ENCODE results near the gene CD300LB.
"Not testable (repeated sequence)": the region's sequence is repeated elsewhere in the genome, so short reads cannot be mapped to it uniquely, and the experiment has no call there.

Gene CD300LB

DNA sequence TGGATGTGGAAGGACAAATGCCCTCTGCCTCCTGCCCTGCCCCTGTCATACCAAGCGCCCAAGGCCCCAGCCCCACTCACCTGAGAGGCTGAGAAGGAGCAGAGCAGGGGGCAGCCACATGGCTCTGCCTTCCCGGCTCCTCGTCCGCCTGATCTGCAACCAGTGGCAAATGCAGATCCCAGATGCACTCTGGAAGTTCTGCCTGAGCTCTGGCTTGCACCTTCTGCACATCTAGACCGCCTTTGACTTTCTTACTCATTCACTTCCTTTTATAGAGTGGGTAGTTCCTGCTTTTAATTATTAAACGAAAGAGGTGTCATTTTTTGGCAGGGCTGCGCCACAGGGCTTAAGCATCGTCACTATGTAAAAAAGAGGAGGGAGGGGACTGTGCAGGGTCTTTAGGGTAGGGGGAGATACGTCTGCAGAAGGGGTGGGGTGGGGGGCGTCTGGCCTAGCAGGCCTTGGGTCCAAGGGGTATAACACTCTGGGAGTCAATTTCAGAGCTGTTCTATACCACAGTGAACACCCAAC is at the start of gene CD300LB:
Gene CD300LB (minus strand): TSS at position 245 of the 531 bp plus-strand sequence. CDS start 125 bp downstream, at position 120.
- TF ChIP-seq, protein P1, sequence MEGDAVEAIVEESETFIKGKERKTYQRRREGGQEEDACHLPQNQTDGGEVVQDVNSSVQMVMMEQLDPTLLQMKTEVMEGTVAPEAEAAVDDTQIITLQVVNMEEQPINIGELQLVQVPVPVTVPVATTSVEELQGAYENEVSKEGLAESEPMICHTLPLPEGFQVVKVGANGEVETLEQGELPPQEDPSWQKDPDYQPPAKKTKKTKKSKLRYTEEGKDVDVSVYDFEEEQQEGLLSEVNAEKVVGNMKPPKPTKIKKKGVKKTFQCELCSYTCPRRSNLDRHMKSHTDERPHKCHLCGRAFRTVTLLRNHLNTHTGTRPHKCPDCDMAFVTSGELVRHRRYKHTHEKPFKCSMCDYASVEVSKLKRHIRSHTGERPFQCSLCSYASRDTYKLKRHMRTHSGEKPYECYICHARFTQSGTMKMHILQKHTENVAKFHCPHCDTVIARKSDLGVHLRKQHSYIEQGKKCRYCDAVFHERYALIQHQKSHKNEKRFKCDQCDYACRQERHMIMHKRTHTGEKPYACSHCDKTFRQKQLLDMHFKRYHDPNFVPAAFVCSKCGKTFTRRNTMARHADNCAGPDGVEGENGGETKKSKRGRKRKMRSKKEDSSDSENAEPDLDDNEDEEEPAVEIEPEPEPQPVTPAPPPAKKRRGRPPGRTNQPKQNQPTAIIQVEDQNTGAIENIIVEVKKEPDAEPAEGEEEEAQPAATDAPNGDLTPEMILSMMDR (IDR thresholded peaks at IDR 0.05; ENCODE audit: low read depth, low read length, missing control alignments) = no peak
- DNase-seq = no peak

DNA sequence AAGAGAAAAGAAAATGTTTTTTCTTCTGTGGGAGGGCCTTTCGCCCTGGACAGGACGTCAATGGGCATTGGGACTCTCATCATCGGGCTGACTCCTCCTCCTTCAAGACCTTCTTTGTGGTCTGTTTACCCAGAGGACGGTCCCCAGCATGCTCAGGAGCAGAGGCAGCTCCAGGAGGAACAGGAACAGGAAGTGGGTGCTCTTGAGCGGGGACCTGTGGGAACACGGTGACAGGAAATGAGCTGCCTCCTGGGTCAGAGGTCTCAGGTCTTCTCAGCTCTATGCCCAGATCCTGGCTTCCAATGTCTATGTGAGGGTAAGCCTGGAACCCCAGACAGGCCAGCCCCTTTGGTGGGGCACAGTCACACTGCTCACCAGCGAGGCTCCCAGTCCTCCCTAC is 48.6 kb upstream of the CD300LB start:
- H3K27me3 ChIP-seq (replicated peaks) = no peaks in the 10 kb centered on the region
- no peak overlapping the region for H3K4me3 ChIP-seq (ENCODE audit: low read depth, low read length)
- TF ChIP-seq, protein P1 (IDR thresholded peaks at IDR 0.05; ENCODE audit: low read depth, low read length, missing control alignments) = no peak
- H3K27ac ChIP-seq = no peak overlapping the region
- DNase-seq = no peak
- H3K36me3 ChIP-seq (replicated peaks) = no peaks in the 10 kb centered on the region
- in situ Hi-C loops (cut with HindIII; ENCODE audit: low pct_ligation_motif_present, low sequenced_read_pairs) = no loop called here

More for the DNA sequence above, at the start of gene CD300LB:
- H3K4me3 ChIP-seq (ENCODE audit: low read depth, low read length) = no peak within 1 kb of the TSS
- in situ Hi-C loops (cut with HindIII; ENCODE audit: low pct_ligation_motif_present, low sequenced_read_pairs) = no loop called here
- H3K36me3 ChIP-seq (replicated peaks) = no peaks in the 10 kb centered on the region
- H3K27me3 ChIP-seq (replicated peaks) = no peaks in the 10 kb centered on the region
- no peak within 1 kb of the TSS for H3K27ac ChIP-seq

DNA sequence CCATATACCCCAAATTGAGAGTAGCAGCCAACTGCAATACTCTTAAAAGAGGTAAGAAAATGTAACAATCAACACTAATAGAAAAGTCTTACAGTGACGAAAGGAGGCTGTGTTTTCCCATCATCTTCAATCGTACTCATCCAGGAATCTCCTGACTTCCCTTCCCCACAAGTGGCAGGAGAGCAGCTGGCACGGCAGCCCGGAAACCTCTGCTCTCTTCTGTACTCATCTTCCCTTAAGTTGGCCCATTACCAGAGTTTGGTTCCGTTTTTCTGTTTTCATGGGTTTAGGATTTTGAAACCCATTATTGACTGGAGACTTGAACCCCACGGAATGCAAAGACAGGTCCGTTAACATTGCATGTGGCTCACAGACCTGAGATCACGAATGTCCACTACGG is 47.7 kb upstream of the CD300LB start:
- in situ Hi-C loops (cut with HindIII; ENCODE audit: low pct_ligation_motif_present, low sequenced_read_pairs) = no loop called here
- DNase-seq = no peak
- Histone ChIP-seq H3K27ac (no peak overlapping the region), H3K36me3 (replicated peaks) (no peaks in the 10 kb centered on the region), H3K4me3 (ENCODE audit: low read depth, low read length) (no peak overlapping the region), H3K27me3 (replicated peaks) (no peaks in the 10 kb centered on the region)
- TF ChIP-seq, protein P1 (IDR thresholded peaks at IDR 0.05; ENCODE audit: low read depth, low read length, missing control alignments) = no peak

DNA sequence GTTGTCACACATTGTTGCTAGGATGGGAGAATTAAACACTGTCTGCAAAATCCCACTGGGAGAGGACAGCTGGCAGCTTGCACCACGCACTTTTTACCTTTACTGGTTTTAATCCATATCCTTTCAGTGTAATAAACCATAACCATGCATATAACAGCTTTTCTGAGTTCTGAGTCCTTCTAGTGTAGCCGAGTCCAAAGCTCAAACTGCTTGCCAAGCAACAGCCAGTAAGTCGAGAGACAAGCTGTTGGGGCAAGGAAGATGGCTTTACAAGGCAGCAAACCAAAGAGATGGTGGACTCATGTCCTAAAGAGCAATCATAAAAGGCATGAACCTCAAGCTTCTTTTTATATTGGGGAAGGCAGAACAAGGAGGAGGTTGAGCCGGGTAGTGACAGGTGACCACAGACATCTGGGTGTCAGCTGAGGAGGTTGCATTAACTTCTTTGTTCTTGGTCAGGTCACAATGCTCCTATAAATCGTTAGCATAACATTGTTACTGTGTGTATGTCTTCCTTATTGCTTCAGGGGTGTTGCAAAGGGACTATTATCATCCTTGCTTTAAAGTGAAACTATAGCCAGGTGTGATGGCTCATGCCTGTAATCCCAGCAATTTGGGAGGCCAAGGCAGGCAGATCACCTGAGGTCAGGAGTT is 43.3 kb upstream of the CD300LB start:
- Histone ChIP-seq H3K27me3 (replicated peaks) (no peaks in the 10 kb centered on the region), H3K4me3 (ENCODE audit: low read depth, low read length) (no peak overlapping the region), H3K36me3 (replicated peaks) (no peaks in the 10 kb centered on the region), H3K27ac (no peak overlapping the region)
- in situ Hi-C loops (cut with HindIII; ENCODE audit: low pct_ligation_motif_present, low sequenced_read_pairs) = no loop called here
- no peak for DNase-seq
- TF ChIP-seq, protein P1 (IDR thresholded peaks at IDR 0.05; ENCODE audit: low read depth, low read length, missing control alignments) = no peak

DNA sequence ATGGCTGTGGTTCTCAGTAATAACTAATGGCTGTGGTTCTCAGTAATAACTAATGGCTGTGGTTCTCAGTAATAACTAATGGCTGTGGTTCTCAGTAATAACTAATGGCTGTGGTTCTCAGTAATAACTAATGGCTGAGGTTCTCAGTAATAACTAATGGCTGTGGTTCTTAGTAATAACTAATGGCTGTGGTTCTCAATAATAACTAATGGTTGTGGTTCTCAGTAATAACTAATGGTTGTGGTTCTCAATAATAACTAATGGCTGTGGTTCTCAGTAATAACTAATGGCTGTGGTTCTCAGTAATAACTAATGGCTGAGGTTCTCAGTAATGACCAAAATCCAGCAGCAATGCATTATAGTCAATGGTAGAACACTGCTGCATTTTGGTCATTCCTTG is 42.4 kb upstream of the CD300LB start:
- in situ Hi-C loops (cut with HindIII; ENCODE audit: low pct_ligation_motif_present, low sequenced_read_pairs); DNase-seq: not testable (repeated sequence)

DNA sequence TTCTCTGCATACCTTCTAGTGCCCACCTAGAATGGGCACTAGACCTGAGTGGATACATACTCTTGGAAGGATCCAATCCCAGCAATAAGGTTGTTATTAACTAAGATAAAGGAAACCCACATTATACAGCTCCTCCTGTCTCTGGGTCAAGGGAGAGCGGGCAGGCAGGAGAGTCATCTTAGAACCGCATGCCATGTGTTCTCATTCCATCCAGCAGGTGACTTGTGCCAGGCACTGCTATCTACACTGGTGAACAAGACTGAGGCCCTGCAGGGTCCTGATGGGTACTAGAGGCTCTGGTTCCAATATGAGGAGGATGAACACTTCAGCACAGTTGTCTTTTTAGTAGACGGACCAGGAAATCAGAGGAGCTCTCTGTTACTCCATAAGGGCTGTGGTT is 41.9 kb upstream of the CD300LB start:
- no peak overlapping the region for H3K4me3 ChIP-seq (ENCODE audit: low read depth, low read length)

More for the DNA sequence above, 42.4 kb upstream of the CD300LB start:
- H3K36me3 ChIP-seq (replicated peaks); H3K27me3 ChIP-seq (replicated peaks); H3K27ac ChIP-seq; H3K4me3 ChIP-seq (ENCODE audit: low read depth, low read length): not testable (repeated sequence)

More for the DNA sequence above, 41.9 kb upstream of the CD300LB start:
- DNase-seq = no peak
- in situ Hi-C loops (cut with HindIII; ENCODE audit: low pct_ligation_motif_present, low sequenced_read_pairs) = no loop called here
- TF ChIP-seq, protein P1 (IDR thresholded peaks at IDR 0.05; ENCODE audit: low read depth, low read length, missing control alignments) = no peak
- Histone ChIP-seq H3K27ac (no peak overlapping the region), H3K27me3 (replicated peaks) (no peaks in the 10 kb centered on the region), H3K36me3 (replicated peaks) (no peaks in the 10 kb centered on the region)

Measured in brain microvascular endothelial cell (primary cell).